Measurements from ENCODE around the gene UTRN. TPM values are rescaled to one million over a fixed set of nuclear protein-coding genes. Genes with fewer than 3 reads are reported as not detected.

UTRN gene
- total and polyA plus RNA-seq, 10 of the 15 experiments (the other 5 are each of a cell fraction or from before 2014, with no cell fraction given): 1.6 to 52.6 (median 25.5) TPM

GRCh38 chr6:144294016-144294415 lies 8.9 kb downstream of the UTRN start:
- Histone ChIP-seq H3K4me3 (no peak overlapping the region), H3K9me3 (replicated peaks; ENCODE audit: control insufficient read depth, insufficient read depth, low read length) (no peaks in the 10 kb centered on the region; the same call in 1 of the 3 replicates), H3K4me2 (ENCODE audit: control insufficient read depth, insufficient read depth) (no peak overlapping the region), H4K20me1 (ENCODE audit: control insufficient read depth, insufficient read depth) (no peaks in the 10 kb centered on the region), H3K36me3 (ENCODE audit: control insufficient read depth in 2 of 2, insufficient read depth in 2 of 2, low read length in 1 of 2) (no peaks in the 10 kb centered on the region), H3K27ac (ENCODE audit: control insufficient read depth, insufficient read depth) (no peak overlapping the region), H3K79me2 (ENCODE audit: control insufficient read depth, insufficient read depth, low read length) (no peaks in the 10 kb centered on the region), H3K4me1 (ENCODE audit: control insufficient read depth, insufficient read depth, low read length) (no peaks in the 10 kb centered on the region), H3K9ac (ENCODE audit: control insufficient read depth, insufficient read depth, low read length) (no peak overlapping the region), H2AFZ (ENCODE audit: control insufficient read depth, low read depth, low read length) (no peak overlapping the region), H3K27me3 (replicated peaks in 1 of 2; ENCODE audit: control insufficient read depth in 2 of 2, insufficient read depth in 2 of 2, low read length in 1 of 2) (no peaks in the 10 kb centered on the region)
- DNase-seq (ENCODE audit: low read depth, low spot score) (no peak), ATAC-seq (no peak), FAIRE-seq (no peak)
- intact Hi-C loops (cut with micrococcal nuclease; ENCODE audit: unreplicated experiment): no loop called here
- in situ Hi-C loops (cut with MboI): no loop called here
- no TSS peak for BruUV-seq (replicated peaks)
- ChIA-PET POLR2A (no interaction called here), CTCF (no interaction called here), RAD21 (ENCODE audit: unreplicated experiment) (no interaction called here), SMC1A (ENCODE audit: uncharacterized antibody, unreplicated experiment) (no interaction called here)
- TF ChIP-seq ZZZ3 (IDR thresholded peaks at IDR 0.05; ENCODE audit: control insufficient read depth, insufficient read length, low read depth): no peak
- no peak for TF ChIP-seq RAD51 (IDR thresholded peaks at IDR 0.05)
- TF ChIP-seq ZNF207 (IDR thresholded peaks at IDR 0.05; ENCODE audit: borderline replicate concordance): no peak

GRCh38 chr6:144295211-144295610 lies 10.1 kb downstream of the UTRN start:
- Histone ChIP-seq H3K27ac (ENCODE audit: control insufficient read depth, insufficient read depth) (no peak overlapping the region), H4K20me1 (ENCODE audit: control insufficient read depth, insufficient read depth) (no peaks in the 10 kb centered on the region), H3K79me2 (ENCODE audit: control insufficient read depth, insufficient read depth, low read length) (no peaks in the 10 kb centered on the region), H3K27me3 (replicated peaks in 1 of 2; ENCODE audit: control insufficient read depth in 2 of 2, insufficient read depth in 2 of 2, low read length in 1 of 2) (no peaks in the 10 kb centered on the region), H3K4me3 (no peak overlapping the region), H3K9me3 (replicated peaks; ENCODE audit: control insufficient read depth, insufficient read depth, low read length) (no peaks in the 10 kb centered on the region; the same call in 1 of the 3 replicates), H2AFZ (ENCODE audit: control insufficient read depth, low read depth, low read length) (no peak overlapping the region), H3K4me2 (ENCODE audit: control insufficient read depth, insufficient read depth) (no peak overlapping the region), H3K36me3 (ENCODE audit: control insufficient read depth in 2 of 2, insufficient read depth in 2 of 2, low read length in 1 of 2) (no peaks in the 10 kb centered on the region), H3K4me1 (ENCODE audit: control insufficient read depth, insufficient read depth, low read length) (no peaks in the 10 kb centered on the region), H3K9ac (ENCODE audit: control insufficient read depth, insufficient read depth, low read length) (no peak overlapping the region)
- in situ Hi-C loops (cut with MboI): no loop called here
- TF ChIP-seq USF1 (IDR thresholded peaks at IDR 0.05; ENCODE audit: borderline replicate concordance, extremely low read length, insufficient read depth, low read depth, low read length) (no peak), ZNF384 (IDR thresholded peaks at IDR 0.05; ENCODE audit: borderline replicate concordance, low read depth, low read length) (no peak), HDAC2 (IDR thresholded peaks at IDR 0.05) (no peak), CHD4 (IDR thresholded peaks at IDR 0.05) (no peak), CTCF (IDR thresholded peaks at IDR 0.05 in 2 of 3, conservative IDR thresholded peaks at IDR 0.05 in 1 of 3; ENCODE audit: control insufficient read depth in 2 of 3, extremely low read depth in 1 of 3, insufficient read depth in 1 of 3, low read depth in 3 of 3, low read length in 3 of 3) (no peak), IRF4 (IDR thresholded peaks at IDR 0.05; ENCODE audit: low read depth, low read length) (no peak), MXI1 (IDR thresholded peaks at IDR 0.05; ENCODE audit: low read depth, low read length) (no peak)
- 36% methylated on average over 2 of the region's 2 CpGs for WGBS (ENCODE audit: insufficient coverage, insufficient replicate concordance, low lambda C conversion rate, missing lambda C conversion rate)
- POLR2A ChIA-PET: no interaction called here
- DNase-seq (ENCODE audit: low read depth, low spot score): no peak
- no peak for ATAC-seq
- BruUV-seq (replicated peaks): no TSS peak
- CTCF ChIA-PET: no interaction called here
- intact Hi-C loops (cut with micrococcal nuclease; ENCODE audit: unreplicated experiment): no loop called here
- SMC1A ChIA-PET (ENCODE audit: uncharacterized antibody, unreplicated experiment): no interaction called here
- no peak for FAIRE-seq
- RAD21 ChIA-PET (ENCODE audit: unreplicated experiment): no interaction called here

Measured in GM12878 (cell line).